ENCODE data around the gene MACROH2A1.

Gene MACROH2A1

GRCh38 chr5:135360278-135361274, 38.5 kb downstream of the MACROH2A1 start:
- Histone ChIP-seq H3K9me3 (no peaks in the 10 kb centered on the region), H3K4me1 (ENCODE audit: control insufficient read depth in 1 of 2, insufficient read depth in 1 of 2, low read depth in 1 of 2, low read length in 1 of 2) (peaks cover 0 to 19% of the 10 kb centered on the region in 2 experiments), H3K27ac (peak overlapping the region; percentile 45), H3K36me3 (peaks cover 85% of the 10 kb centered on the region), H3K4me3 (ENCODE audit: low read depth in 1 of 2, low read length in 1 of 2) (no peak overlapping the region), H3K27me3 (no peaks in the 10 kb centered on the region)
- no peak for TF ChIP-seq CTCF (IDR thresholded peaks at IDR 0.05)

DNA sequence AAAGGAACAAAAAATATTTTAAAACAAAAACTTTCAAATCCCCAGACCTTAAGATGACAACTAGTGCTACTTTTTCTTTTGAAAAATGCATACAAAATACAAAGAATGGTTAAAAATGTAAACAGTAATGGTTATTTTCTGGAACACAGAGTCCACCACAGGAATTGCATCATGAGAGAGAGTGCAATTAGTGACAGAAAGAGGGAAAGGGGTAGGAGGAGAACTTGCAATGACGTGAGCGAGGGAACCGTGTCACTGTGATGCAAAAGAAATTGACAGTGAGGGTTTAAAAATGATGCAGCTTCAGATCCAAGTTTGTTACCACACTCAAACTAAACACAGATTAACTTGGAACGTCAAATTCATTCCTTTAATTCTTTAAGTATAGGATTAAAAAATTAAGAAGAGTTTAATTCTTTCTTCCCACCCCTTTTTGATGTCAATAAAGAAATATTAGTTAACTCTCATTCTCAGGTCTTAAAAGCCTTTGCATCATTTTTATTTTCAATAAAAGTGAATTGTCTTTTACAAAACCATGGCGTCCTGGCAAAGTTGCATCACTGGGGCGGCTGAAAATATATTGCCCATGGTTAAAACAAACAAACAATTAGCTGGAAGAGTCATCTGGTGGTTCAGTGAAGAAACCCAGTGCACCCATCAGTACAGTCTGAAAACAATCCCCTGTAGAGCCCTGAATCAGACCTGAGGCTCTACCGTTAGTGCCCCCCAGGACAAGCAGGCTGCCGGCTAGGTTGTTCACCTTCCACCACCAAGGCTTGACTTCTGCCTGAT, 39.5 kb downstream of the MACROH2A1 start:
- Histone ChIP-seq H3K27me3 (no peaks in the 10 kb centered on the region), H3K36me3 (peaks cover 86% of the 10 kb centered on the region)

GRCh38 chr5:135357685-135358084, 41.3 kb downstream of the MACROH2A1 start:
- Histone ChIP-seq H3K36me3 (peaks cover 91% of the 10 kb centered on the region), H3K4me1 (ENCODE audit: control insufficient read depth in 1 of 2, insufficient read depth in 1 of 2, low read depth in 1 of 2, low read length in 1 of 2) (peaks cover 0 to 19% of the 10 kb centered on the region in 2 experiments), H3K4me3 (ENCODE audit: low read depth in 1 of 2, low read length in 1 of 2) (no peak overlapping the region), H3K9me3 (no peaks in the 10 kb centered on the region), H3K27ac (no peak overlapping the region), H3K27me3 (no peaks in the 10 kb centered on the region)
- TF ChIP-seq CTCF (IDR thresholded peaks at IDR 0.05): no peak

More for the DNA sequence above, 39.5 kb downstream of the MACROH2A1 start:
- Histone ChIP-seq H3K4me3 (ENCODE audit: low read depth in 1 of 2, low read length in 1 of 2) (no peak overlapping the region), H3K9me3 (no peaks in the 10 kb centered on the region), H3K27ac (peak overlapping the region; percentile 45), H3K4me1 (ENCODE audit: control insufficient read depth in 1 of 2, insufficient read depth in 1 of 2, low read depth in 1 of 2, low read length in 1 of 2) (peaks cover 0 to 19% of the 10 kb centered on the region in 2 experiments)
- no peak for TF ChIP-seq CTCF (IDR thresholded peaks at IDR 0.05)

DNA sequence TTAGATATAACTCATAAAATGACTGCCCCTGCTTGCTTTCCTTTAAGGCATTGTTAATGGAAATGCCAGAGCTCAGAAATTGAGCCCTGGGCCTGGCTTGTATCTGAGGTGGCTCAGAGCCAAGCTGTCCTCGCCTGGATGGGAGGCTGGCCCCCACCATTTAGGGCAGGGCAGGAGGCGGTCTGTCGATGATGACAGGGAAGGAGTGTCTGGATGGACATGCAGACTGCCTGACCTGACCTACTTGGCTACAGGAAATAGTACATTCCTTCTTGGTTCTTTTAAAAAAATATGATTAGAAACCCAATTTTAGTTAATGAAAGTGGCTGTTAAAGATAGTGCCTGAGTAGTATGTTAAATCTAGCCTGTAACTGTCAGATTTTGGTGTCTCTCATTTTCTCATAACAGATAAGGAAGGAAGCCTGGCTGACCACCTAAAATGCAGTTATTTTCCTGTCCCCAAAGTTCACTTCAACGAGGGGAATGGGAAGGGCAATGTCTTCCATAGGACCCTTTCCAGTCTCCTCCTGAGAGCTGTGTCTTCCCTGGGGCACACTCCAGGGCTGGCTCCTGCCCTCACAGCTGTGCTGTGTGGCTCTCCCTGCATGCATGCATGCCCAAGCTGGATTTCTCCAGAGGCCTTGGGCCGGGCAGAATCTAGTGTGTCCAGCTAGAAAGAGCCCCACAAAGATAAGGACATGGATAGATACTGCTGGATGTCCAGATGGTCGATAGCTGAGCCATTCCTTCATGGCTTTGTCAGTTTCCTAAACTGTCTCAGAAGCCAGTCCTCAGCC, 42.3 kb downstream of the MACROH2A1 start:
- Histone ChIP-seq H3K4me3 (ENCODE audit: low read depth in 1 of 2, low read length in 1 of 2) (no peak overlapping the region), H3K36me3 (peaks cover 98% of the 10 kb centered on the region), H3K27ac (no peak overlapping the region), H3K9me3 (no peaks in the 10 kb centered on the region), H3K27me3 (no peaks in the 10 kb centered on the region), H3K4me1 (ENCODE audit: control insufficient read depth in 1 of 2, insufficient read depth in 1 of 2, low read depth in 1 of 2, low read length in 1 of 2) (peaks cover 0 to 19% of the 10 kb centered on the region in 2 experiments)
- no peak for TF ChIP-seq CTCF (IDR thresholded peaks at IDR 0.05)

DNA sequence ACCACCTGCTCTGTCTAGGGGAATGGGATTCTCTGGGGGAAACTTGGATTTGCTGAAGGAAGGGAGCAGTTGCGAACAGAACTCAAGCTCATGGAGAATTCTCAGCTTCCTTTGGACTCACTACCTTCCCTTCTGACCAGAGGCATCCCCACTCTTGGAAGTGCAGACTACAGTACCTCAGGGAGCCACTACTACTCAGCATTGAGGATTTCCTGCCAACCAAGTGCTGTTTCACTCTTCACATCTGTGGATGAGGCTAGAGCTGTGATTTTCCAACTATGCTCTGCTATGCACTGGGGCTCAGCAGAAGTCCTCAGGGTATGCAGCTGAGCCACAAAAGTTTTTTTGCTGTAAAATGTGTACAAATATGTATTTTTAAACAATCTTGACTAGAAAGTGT, 43.9 kb downstream of the MACROH2A1 start:
- Histone ChIP-seq H3K4me3 (ENCODE audit: low read depth in 1 of 2, low read length in 1 of 2) (no peak overlapping the region), H3K4me1 (ENCODE audit: control insufficient read depth in 1 of 2, insufficient read depth in 1 of 2, low read depth in 1 of 2, low read length in 1 of 2) (peaks cover 0 to 4% of the 10 kb centered on the region in 2 experiments), H3K36me3 (peaks cover 92% of the 10 kb centered on the region), H3K27me3 (no peaks in the 10 kb centered on the region), H3K9me3 (no peaks in the 10 kb centered on the region), H3K27ac (no peak overlapping the region)
- TF ChIP-seq CTCF (IDR thresholded peaks at IDR 0.05): no peak

Measured in neutrophil (primary cell).